Stimulated activated CD4-positive, alpha-beta T cell treated with anti-CD3 and anti-CD28 coated beads, Interleukin-1b, Interleukin-23, amount 100 ng/mL, for 48 hours (primary cell): ENCODE data around the gene CLTB.

Experiments used
- DNase-seq: peaks from one replicate; pipeline ENCODE4 v3.0.0-alpha.2; 2020

The CLTB gene

GRCh38 chr5:176379881-176380280, 36.5 kb downstream of the CLTB start:
- no peak for DNase-seq

GRCh38 chr5:176373100-176373818, 43.1 kb downstream of the CLTB start:
- no peak for DNase-seq

DNA sequence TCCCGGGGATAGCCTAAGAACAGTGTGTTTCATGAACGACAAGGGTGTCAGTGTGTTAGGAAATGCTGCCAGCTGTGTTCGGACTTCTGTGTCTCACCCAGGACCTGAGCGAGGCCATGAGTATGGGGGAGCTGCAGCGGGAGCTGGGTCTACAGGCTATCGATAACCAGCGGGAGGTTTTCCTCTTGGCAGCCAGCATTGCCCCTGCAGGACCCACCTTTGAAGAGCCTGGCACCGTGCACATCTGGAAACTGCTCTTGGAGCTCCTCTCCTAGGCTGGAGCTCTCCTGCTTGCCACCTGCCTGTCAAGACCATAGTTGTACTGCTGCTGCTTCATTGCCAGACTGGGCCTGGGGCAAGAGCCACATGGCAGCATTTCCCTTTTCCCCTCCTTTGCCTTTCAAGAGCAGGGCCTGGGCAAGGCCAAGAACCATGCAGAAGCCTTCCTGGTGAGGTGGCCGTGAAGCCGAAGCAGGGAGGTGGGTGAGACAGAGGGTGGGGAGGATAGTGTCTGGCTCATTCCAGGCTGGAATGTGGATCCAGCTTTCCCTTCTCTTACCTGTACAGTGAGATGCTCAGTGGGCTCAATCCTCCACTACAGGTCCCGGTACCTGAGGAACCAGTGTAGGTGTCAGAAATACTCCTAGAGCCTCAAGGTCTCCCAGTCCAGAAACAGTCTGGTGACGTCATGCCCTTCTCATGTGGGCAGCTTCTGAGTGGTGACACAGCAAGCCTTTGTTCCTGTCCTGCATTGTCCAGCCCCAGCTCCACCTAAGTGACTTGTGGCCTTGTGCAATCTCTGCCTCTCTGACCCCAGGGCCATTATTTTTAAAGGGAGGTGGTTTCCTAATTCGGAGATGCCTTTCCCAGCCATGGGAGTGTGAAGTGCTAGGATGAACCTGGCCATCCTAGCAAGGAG, 44.5 kb downstream of the CLTB start:
- no peak for DNase-seq

GRCh38 chr5:176369934-176370711, 46.2 kb downstream of the CLTB start:
- DNase-seq: no peak

DNA sequence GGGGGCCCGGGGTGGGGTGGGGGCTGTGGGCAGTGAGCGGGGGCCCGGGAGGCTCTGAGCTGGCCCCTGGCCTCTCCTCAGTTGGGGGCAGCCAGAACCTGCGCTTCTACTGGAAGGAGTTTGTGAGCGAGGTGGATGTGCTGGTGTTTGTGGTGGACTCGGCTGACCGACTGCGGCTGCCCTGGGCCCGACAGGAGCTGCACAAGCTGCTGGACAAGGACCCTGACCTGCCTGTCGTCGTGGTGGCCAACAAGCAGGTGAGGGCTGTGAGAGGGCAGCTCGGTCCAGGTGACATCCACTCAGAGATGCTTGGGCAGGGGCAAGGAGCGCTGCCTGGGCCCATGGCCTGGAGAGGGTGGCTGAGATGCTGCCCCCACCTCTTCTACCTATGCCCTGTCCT, 47.6 kb downstream of the CLTB start:
- DNase-seq: no peak

- no peak for DNase-seq
Measured at GRCh38 chr5:176366232-176366894, 50.0 kb downstream of the CLTB start.

DNA sequence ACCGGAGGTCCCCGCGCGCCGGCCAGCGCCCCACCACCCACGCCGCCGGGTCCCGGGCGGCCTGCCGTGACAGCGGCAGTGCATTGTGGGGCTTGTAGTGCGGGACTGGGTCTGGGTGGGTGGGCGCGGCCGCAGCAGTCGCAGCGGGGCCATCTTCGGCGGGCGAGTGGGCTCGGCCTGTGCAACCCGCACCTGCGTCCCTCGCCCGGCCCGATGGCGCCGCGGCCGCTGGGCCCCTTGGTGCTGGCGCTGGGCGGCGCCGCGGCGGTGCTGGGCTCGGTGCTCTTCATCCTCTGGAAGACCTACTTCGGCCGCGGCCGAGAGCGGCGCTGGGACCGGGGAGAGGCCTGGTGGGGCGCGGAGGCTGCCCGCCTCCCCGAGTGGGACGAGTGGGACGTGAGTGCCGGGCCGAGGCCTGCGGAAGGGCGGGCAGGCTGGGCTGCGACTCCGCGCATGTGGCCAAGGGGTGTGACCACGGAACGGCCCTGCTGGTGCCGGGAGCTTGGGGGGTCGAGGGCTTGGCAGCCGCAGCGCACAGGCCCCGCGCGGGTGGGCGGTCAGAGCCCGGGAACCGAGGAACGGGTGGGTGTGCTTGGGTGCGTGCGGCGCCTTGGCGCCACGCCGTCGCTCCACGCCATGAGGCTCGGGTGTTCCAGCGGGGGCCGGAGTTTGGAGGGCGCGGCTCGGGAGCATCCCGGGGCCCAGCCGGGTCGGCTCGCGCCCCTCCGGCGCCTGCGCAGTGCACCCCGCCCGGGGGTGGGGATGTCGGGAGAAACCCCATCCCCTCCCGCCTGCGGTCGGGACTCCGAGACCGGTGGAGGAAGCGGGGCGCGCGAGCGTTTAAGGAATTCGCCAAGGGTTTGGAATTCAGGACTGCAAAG, 50.7 kb downstream of the CLTB start, which contains the start of gene ARL10:
Gene ARL10 (plus strand): TSS at position 137 of the 881 bp plus-strand sequence. CDS start 77 bp downstream, at position 214.
- peak; percentile 62 for DNase-seq

DNA sequence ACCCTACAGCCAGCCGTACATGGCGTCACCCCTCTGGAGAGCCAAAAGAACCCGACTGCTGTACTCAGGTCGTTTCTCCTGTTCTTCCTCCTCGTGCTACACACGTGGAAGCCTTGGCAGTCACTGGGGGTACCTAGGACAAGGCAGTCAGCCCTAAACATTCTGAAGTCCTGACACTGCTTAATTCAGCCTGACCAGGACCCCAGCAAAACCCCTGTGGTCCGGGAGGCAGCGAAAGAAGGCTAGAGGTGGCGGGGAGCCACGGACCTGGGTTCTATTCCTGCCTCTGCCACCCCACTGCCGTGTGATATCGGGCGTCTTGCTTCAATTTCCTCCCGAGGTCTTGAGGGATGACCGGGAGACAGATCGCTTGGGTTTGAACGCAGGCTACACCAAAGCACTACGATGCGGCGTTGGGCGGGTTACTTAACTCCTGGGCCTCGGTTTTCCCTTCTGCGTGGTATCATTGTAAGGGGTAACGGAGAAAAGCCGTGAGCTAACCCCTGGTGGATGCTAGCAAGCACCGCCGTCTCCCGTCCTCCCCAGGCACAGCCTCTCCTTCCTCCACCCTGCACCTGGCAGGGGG, 51.5 kb downstream of the CLTB start:
- no peak for DNase-seq

GRCh38 chr5:176362233-176362490, 54.2 kb downstream of the CLTB start:
- DNase-seq: no peak

- peak; percentile 93 for DNase-seq
Measured at GRCh38 chr5:176361437-176362232, 54.7 kb downstream of the CLTB start, which contains the start of gene KIAA1191. Gene KIAA1191, minus strand, starts transcription at chr5:176361764. Its CDS starts 2,256 bp downstream, at chr5:176359508.

GRCh38 chr5:176360894-176361436, 55.4 kb downstream of the CLTB start:
- no peak for DNase-seq

DNA sequence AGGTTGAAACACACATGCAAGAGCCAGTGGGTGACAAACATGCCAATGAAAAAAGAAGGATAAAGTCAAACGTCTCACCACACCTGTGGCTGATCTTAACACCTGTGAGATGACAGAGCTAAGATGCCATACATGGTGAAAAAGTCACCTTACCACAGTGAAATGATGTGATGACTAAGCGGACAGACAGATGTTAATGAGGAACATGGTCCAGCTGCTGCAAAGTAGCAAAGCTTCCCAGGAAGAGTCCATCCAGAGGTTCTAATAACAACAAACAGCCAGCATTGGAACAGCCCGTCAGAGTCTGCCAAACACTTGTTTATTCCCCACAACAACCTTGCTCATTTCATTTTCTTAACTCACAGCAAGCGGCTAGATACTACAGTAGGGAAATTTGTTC, 56.7 kb downstream of the CLTB start:
- DNase-seq: no peak

- no peak for DNase-seq
Measured at GRCh38 chr5:176356179-176356566, 60.2 kb downstream of the CLTB start.

DNA sequence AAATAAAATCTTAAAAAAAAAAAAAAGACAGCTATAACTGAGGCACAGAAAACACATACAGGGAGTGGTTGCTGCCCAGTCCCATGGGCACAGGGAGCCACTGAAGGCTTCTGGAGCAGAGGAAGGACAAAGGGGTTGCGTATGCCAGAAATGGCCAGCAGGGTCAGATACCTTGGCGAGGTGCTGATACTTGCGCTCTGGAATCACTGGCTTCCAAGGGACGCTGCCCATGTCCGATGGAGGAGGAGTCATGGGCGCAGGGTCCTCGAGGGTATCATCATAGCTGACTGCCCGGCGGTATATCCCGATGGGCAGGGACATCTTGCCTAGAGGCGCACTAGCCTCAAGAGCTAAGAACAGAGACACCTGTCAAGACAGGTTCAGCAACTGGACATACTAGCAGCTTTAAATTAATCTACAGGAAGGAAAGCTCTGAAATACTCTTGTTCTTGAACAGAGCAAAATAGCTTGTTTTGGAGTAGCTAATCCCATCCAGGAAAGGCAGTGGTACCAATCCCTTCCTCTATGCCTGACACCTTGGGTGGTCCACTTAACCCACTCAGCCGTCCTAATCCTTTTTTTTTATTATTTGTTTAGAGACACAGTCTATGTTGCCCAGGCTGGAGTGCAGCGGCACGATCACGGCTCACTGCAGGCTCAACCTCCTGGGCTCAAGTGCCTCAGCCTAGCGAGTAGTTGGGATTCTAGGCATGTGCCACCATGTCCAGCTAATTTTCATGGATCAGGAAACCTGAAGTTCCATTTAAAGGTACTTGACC, 60.8 kb downstream of the CLTB start:
- no peak for DNase-seq

- DNase-seq: no peak
Measured at GRCh38 chr5:176353533-176353932, 62.8 kb downstream of the CLTB start.

GRCh38 chr5:176352116-176352878, 64.0 kb downstream of the CLTB start:
- DNase-seq: no peak

DNA sequence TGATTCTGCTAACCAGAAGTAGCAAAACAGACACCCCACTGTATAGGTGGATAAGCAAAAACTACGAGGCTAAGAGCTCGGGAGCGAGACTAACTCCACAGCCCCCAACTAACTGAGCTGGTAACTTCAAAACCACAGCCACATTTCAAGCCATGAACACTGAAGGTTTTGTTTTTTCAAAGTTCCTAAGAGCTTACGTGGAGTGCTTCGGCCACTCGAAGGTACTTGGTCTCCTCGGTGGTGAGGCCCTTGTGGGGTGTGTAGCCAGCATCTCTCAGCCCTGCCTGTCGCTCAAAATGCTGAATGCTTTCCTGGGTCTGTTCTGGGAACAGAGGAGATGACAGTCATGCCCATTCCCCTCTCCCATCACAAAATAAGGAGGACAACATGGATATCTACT, 65.9 kb downstream of the CLTB start:
- no peak for DNase-seq

DNA sequence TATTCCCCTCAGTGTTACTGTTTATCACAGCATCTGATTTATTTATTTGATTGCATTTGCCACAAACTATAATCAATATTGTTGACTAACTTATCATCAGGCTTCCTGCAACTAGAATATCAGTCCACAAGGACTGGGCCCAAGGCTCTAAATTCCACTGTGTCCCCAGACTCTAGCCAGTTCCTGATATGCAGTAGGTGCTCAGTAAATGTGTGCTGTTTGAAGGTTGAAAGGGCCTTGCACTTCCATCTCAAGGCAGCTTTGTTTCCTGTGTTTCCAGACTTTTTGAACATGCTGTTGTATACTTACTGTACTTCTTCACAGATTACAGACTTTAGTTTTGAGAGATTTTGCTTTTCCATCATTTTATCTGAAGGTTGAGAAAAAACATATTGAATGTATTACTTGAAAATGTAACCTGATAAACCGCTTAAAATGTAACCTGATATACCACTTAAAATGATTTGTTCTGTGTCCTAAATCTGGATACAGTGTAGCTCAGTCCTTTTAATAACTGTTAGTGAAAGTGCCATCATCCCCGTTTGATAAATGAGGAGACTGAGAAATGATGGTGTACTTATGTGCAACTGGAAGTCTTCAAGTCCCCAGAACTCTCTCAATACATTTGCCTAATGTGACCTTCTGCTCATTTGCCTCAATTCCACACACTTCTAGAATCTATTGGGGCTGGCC, 73.4 kb downstream of the CLTB start:
- DNase-seq: no peak
